K562 (cell line): Measurements from ENCODE around the gene DUXB. TPM values are rescaled to one million over a fixed set of nuclear protein-coding genes. Genes with fewer than 3 reads are reported as not detected.

Experiments used
- ATAC-seq: fragments of 200-7000 bp; cut with Tn5 transposase; 3 replicates; pipeline ENCODE4 v1.9.1; 2020; ENCODE audit warnings: moderate library complexity
- BruUV-seq: library from RNA; stranded (reverse); fragments of 400-500 nt; replicated peaks from 2 replicates; lab custom pipeline; 2021; lab: Mats Ljungman, UMichigan
- CTCF ChIA-PET: fragments of 300-600 bp; formaldehyde crosslinking; extraction: SDS; loops from one replicate; lab custom pipeline; 2021; ENCODE audit warnings: low intra/inter-chr PET ratio; lab: Yijun Ruan, JAX
- POLR2A ChIA-PET: fragments of 300-600, 350-650 bp; sonication (Branson Sonifier 250); formaldehyde crosslinking; extraction: SDS; loops from one replicate; lab custom pipeline; 2021; ENCODE audit warnings: antibody characterized with exemption, inconsistent platforms; lab: Yijun Ruan, JAX
- DNase-seq, 4 experiments: peaks; one replicate each; pipeline versions ENCODE4 v3.0.0 to v3.0.0-alpha.2; 2011 to 2018; ENCODE audit warnings: low spot score in 3 of 4, mixed read lengths in 3 of 4; ENCODE audit errors: extremely low read depth in 1 of 4
- FAIRE-seq: peaks from 2 replicates; lab custom pipeline; 2011; peaks lifted over from hg19 to GRCh38; lab: Jason Lieb, UNC
- H2AFZ ChIP-seq: 2 replicates; pipeline ENCODE4 v1.6.0; 2011; ENCODE audit warnings: low read depth, low read length, control low read depth, inconsistent platforms
- H3K27ac ChIP-seq: fragments of 200-600 bp; 3 replicates; pipeline ENCODE4 v1.8.0; 2011; ENCODE audit warnings: low read depth, mild to moderate bottlenecking, control low read depth, inconsistent platforms, low read length, moderate library complexity, mixed read lengths; ENCODE audit errors: extremely low read depth
- H3K27me3 ChIP-seq, 2 experiments: fragments of 300-600 bp in 1 of 2; 2 replicates in 1 of 2; 3 replicates in 1 of 2; pipeline versions ENCODE4 v1.6.0 to v1.8.0; 2011; ENCODE audit warnings: inconsistent platforms in 2 of 2, low read length in 2 of 2, mild to moderate bottlenecking in 1 of 2, mixed read lengths in 1 of 2, moderate library complexity in 1 of 2; ENCODE audit not compliant: control insufficient read depth in 2 of 2, insufficient read depth in 2 of 2
- H3K36me3 ChIP-seq: fragments of 300-600 bp; 3 replicates; pipeline ENCODE4 v1.8.0; 2011; ENCODE audit warnings: mild to moderate bottlenecking, low read length, inconsistent platforms; ENCODE audit not compliant: control insufficient read depth, insufficient read depth
- H3K4me1 ChIP-seq, 2 experiments: fragments of 200-600 bp in 1 of 2; replicated peaks in 1 of 2; 2 replicates in 1 of 2; 3 replicates in 1 of 2; pipeline versions ENCODE4 v1.5.1 to v1.8.0; 2011; ENCODE audit warnings: inconsistent platforms in 2 of 2, low read length in 2 of 2, mild to moderate bottlenecking in 1 of 2, mixed read lengths in 1 of 2, moderate library complexity in 1 of 2; ENCODE audit not compliant: control insufficient read depth in 2 of 2, insufficient read depth in 2 of 2
- H3K4me2 ChIP-seq: 2 replicates; pipeline ENCODE4 v1.6.1; 2011; ENCODE audit warnings: low read length, control low read depth, inconsistent platforms, mixed read lengths; ENCODE audit not compliant: insufficient read depth
- H3K4me3 ChIP-seq: fragments of 200-600 bp; sonication (generic), shearing (Covaris generic); 2 replicates; pipeline ENCODE4 v1.5.1; 2016; ENCODE audit warnings: control low read depth, inconsistent platforms
- H3K79me2 ChIP-seq: fragments of 200-600 bp; 3 replicates; pipeline ENCODE4 v1.8.0; 2011; ENCODE audit warnings: low read length, inconsistent platforms; ENCODE audit not compliant: control insufficient read depth, insufficient read depth
- H3K9ac ChIP-seq, 2 experiments: 2 replicates each; pipeline versions ENCODE4 v1.6.0 to v1.6.1; 2011; ENCODE audit warnings: low read depth in 2 of 2, low read length in 2 of 2, control low read depth in 1 of 2, inconsistent platforms in 1 of 2, mild to moderate bottlenecking in 1 of 2, mixed read lengths in 1 of 2; ENCODE audit not compliant: insufficient read depth in 1 of 2
- H3K9me1 ChIP-seq: one replicate; pipeline ENCODE4 v1.6.0; 2011; ENCODE audit warnings: inconsistent platforms, mild to moderate bottlenecking, low read length, moderate library complexity; ENCODE audit not compliant: control insufficient read depth, insufficient read depth
- H3K9me3 ChIP-seq: replicated peaks from 2 replicates; pipeline ENCODE4 v1.5.1; 2011; ENCODE audit warnings: low read depth, low read length, inconsistent platforms; ENCODE audit not compliant: control insufficient read depth, insufficient read depth
- H4K20me1 ChIP-seq: replicated peaks from 2 replicates; pipeline ENCODE4 v1.6.1; 2011; ENCODE audit warnings: low read length, inconsistent platforms, mixed read lengths; ENCODE audit not compliant: control insufficient read depth, insufficient read depth
- ARID2 ChIP-seq: fragments of 450-650 bp; IDR thresholded peaks from 2 replicates; pipeline ENCODE4 v1.6.1; 2017; ENCODE audit warnings: antibody characterized with exemption, mild to moderate bottlenecking
- CHD1 ChIP-seq: fragments of 200-600 bp; sonication (generic); IDR thresholded peaks from one replicate; pipeline ENCODE4 v1.6.1; 2012; ENCODE audit warnings: mild to moderate bottlenecking, moderate library complexity, low read length, inconsistent platforms
- FOXA1 ChIP-seq: fragments of 450-650 bp; IDR thresholded peaks from 2 replicates; pipeline ENCODE4 v1.6.1; 2016; ENCODE audit warnings: mild to moderate bottlenecking, borderline replicate concordance
- KAT7 ChIP-seq: sonication (generic); formaldehyde crosslinking; IDR thresholded peaks from 2 replicates; pipeline ENCODE4 v1.8.0; 2022; ENCODE audit warnings: missing genetic modification reagents, mild to moderate bottlenecking, borderline replicate concordance
- MECOM ChIP-seq: fragments of 250-450 bp; sonication (Bioruptor Pico); IDR thresholded peaks from 2 replicates; pipeline ENCODE4 v1.8.0; 2022; ENCODE audit warnings: inconsistent platforms
- NEUROD1 ChIP-seq: fragments of 150-350 bp; IDR thresholded peaks from 2 replicates; pipeline ENCODE4 v1.6.1; 2014; ENCODE audit warnings: borderline replicate concordance, low read length, low read depth; ENCODE audit not compliant: partially characterized antibody
- PML ChIP-seq: IDR thresholded peaks from 2 replicates; pipeline ENCODE4 v1.6.1; 2012; ENCODE audit warnings: low read length, inconsistent platforms
- PYGO2 ChIP-seq: fragments of 450-650 bp; IDR thresholded peaks from 2 replicates; pipeline ENCODE4 v1.6.1; 2016; ENCODE audit warnings: mild to moderate bottlenecking, missing genetic modification characterization, moderate library complexity, missing compliant biosample characterization
- RBM34 ChIP-seq: fragments of 200-400 bp; formaldehyde crosslinking; IDR thresholded peaks from 2 replicates; pipeline ENCODE4 v1.6.1; 2018; ENCODE audit warnings: low read length, borderline replicate concordance; ENCODE audit not compliant: insufficient read depth
- ZNF436 ChIP-seq: fragments of 250-450, 450-650 bp; sonication (Bioruptor Pico); formaldehyde crosslinking; IDR thresholded peaks from 2 replicates; pipeline ENCODE4 v1.7.0; 2020; ENCODE audit warnings: mild to moderate bottlenecking
- ZNF785 ChIP-seq: fragments of 250-450 bp; sonication (Bioruptor Pico); IDR thresholded peaks from 2 replicates; pipeline ENCODE4 v1.4.0; 2020; ENCODE audit warnings: mild to moderate bottlenecking
- WGBS: fragments of 100-300 bp; shearing (Covaris generic); methylation state at CpG from one replicate; pipeline ENCODE4 v1.1.6; 2016; ENCODE audit warnings: low coverage, mixed read lengths; ENCODE audit not compliant: insufficient coverage; ENCODE audit errors: missing lambda C conversion rate; 5-methylcytosine and 5-hydroxymethylcytosine counted together
- in situ Hi-C: fragments of 300-500 bp; cut with MboI; formaldehyde crosslinking; loops from 4 replicates; pipeline ENCODE4 v1.15.0; 2018; ENCODE audit warnings: inconsistent platforms, mixed read lengths
- intact Hi-C: fragments of 100-400 bp; cut with micrococcal nuclease; formaldehyde crosslinking; loops from 2 replicates; pipeline ENCODE4 v1.14.2; 2022
- polyA plus RNA-seq, 8 experiments: library from polyadenylated mRNA; depleted of rRNA in 4 of 8; stranded (reverse) in 5 of 8; unstranded in 3 of 8; fragments of >200 nt; fragmentation: Nextera tagmentation in 2 of 8; fragmentation: Illumina TruSeq in 1 of 8; extraction: Ambion mirVana in 2 of 8; extraction: Trizol in 1 of 8; gene quantifications; 2 replicates each; pipeline versions ENCODE4 v1.2.1 to v1.2.3, GENCODE V29; 2011 to 2014; ENCODE audit warnings: inconsistent platforms in 1 of 8, missing spikeins in 1 of 8
- total RNA-seq, 7 experiments: library from RNA; depleted of rRNA in 6 of 7; stranded (reverse); fragments of >200 nt in 6 of 7; fragmentation: Illumina TruSeq in 2 of 7; extraction: Trizol in 2 of 7; gene quantifications; 2 replicates each; pipeline versions ENCODE4 v1.2.1 to v1.2.3, GENCODE V29; 2011 to 2021; ENCODE audit warnings: low replicate concordance in 1 of 7
- TF ChIP-seq, protein P1 (sequence below): fragments of 250-450 bp; sonication (Bioruptor Pico); IDR thresholded peaks from 2 replicates; pipeline ENCODE4 v1.5.0; 2021; ENCODE audit warnings: mild to moderate bottlenecking, moderate library complexity
- TF ChIP-seq, protein P2 (sequence below): conservative IDR thresholded peaks from 2 replicates; pipeline ENCODE4 v1.6.1; 2011; ENCODE audit warnings: low read depth, mild to moderate bottlenecking, low read length; ENCODE audit not compliant: control insufficient read depth
- TF ChIP-seq, protein P3 (sequence below): fragments of 450-650 bp; IDR thresholded peaks from 2 replicates; pipeline ENCODE4 v1.6.1; 2016; ENCODE audit warnings: borderline replicate concordance

DUXB gene
- total and polyA plus RNA-seq, 9 of the 15 experiments (the other 6 are each of a cell fraction or from before 2014, with no cell fraction given) = not detected

DNA sequence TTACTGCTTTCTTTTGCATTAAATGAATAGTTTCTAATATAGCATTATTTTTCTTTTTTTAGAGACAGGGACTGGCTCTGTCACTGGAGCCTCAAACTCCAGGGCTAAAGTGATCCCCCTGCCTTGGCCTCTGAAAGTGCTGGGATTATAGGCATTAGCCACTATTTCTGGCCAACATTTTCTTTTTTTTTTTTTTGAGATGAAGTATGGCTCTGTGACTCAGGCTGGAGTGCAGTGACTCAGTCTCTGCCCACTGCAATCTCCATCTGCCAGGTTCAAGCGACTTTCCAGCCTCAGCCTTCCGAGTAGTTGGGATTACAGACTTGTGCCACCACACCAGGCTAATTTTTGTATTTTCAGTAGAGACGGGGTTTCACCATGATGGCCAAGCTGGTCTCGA lies 2.0 kb upstream of the DUXB start:
- WGBS = 49% methylated on average over 4 of the region's 4 CpGs
- CTCF ChIA-PET = no interaction called here
- Histone ChIP-seq H4K20me1 (no peaks in the 10 kb centered on the region), H3K36me3 (no peaks in the 10 kb centered on the region), H3K9me3 (no peaks in the 10 kb centered on the region), H3K9ac (no peak overlapping the region), H3K79me2 (no peaks in the 10 kb centered on the region), H3K27me3 (peaks cover 0 to 2% of the 10 kb centered on the region in 2 experiments; a peak in 2 of 5 replicates), H3K9me1 (no peaks in the 10 kb centered on the region), H2AFZ (no peak overlapping the region), H3K4me1 (peaks cover 3 to 7% of the 10 kb centered on the region in 2 experiments; a peak in 3 of 5 replicates), H3K27ac (no peak overlapping the region), H3K4me2 (no peak overlapping the region), H3K4me3 (no peak overlapping the region)
- ATAC-seq (no peak), FAIRE-seq (no peak), DNase-seq (no peak)
- POLR2A ChIA-PET = no interaction called here
- in situ Hi-C loops = no loop called here
- intact Hi-C loops = no loop called here
- BruUV-seq = no TSS peak
- TF ChIP-seq, protein P1, sequence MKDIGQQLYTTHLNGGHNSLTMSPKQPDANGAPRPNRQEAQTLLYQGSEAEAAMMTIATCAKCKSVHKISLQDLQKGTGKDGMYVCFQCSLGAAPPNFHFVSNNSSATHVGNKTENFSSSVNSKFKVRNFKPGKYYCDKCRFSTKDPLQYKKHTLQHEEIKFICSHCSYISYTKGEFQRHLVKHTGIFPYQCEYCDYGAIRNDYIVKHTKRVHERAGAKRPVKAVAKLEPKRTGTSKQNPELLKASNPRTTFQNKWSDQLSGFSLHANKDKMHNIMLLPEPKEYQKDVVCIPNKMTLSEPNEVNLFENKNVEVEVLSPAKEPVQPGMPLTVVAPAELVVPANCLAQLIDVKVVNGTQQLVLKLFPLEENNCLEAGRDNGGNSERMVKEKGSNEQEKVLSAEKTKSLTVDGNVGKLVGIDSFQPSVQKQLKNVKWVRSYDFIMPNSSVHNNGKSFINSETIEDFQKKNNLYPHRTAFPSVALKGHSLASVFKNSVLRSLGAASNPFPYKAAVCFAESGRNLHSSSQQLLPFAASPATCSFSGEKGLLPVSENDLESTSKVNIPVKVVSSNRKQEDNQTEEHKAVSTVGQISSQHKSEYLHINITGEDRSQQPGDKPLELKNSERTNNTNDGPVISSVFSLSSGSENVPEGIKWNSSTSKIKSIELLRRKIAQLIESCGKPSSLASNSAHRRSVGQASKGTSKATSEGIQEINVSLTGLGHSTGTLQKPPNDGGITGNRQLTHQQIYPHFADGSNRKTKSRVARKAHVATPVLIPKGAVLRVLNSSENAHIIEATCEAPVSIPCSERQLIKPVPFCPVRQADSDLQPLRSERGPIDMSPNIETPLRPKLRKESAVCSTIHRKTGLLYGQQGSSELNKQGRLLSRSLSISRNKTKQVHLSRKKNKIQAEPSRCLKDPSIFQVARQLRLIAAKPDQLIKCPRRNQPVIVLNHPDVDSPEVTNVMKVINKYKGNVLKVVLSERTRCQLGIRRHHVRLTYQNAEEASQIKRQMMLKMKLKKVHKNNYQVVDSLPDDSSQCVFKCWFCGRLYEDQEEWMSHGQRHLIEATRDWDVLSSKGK = no peak
- TF ChIP-seq MECOM (CRISPR knock-in tag) (no peak), ZNF785 (no peak), NEUROD1 (no peak), PML (no peak), FOXA1 (no peak), PYGO2 (tag) (no peak), ARID2 (no peak), RBM34 (no peak), KAT7 (CRISPR knock-in tag) (no peak), ZNF436 (CRISPR knock-in tag) (no peak), CHD1 (no peak)
- TF ChIP-seq, protein P2, sequence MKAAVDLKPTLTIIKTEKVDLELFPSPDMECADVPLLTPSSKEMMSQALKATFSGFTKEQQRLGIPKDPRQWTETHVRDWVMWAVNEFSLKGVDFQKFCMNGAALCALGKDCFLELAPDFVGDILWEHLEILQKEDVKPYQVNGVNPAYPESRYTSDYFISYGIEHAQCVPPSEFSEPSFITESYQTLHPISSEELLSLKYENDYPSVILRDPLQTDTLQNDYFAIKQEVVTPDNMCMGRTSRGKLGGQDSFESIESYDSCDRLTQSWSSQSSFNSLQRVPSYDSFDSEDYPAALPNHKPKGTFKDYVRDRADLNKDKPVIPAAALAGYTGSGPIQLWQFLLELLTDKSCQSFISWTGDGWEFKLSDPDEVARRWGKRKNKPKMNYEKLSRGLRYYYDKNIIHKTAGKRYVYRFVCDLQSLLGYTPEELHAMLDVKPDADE = no peak
- TF ChIP-seq, protein P3, sequence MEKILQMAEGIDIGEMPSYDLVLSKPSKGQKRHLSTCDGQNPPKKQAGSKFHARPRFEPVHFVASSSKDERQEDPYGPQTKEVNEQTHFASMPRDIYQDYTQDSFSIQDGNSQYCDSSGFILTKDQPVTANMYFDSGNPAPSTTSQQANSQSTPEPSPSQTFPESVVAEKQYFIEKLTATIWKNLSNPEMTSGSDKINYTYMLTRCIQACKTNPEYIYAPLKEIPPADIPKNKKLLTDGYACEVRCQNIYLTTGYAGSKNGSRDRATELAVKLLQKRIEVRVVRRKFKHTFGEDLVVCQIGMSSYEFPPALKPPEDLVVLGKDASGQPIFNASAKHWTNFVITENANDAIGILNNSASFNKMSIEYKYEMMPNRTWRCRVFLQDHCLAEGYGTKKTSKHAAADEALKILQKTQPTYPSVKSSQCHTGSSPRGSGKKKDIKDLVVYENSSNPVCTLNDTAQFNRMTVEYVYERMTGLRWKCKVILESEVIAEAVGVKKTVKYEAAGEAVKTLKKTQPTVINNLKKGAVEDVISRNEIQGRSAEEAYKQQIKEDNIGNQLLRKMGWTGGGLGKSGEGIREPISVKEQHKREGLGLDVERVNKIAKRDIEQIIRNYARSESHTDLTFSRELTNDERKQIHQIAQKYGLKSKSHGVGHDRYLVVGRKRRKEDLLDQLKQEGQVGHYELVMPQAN = no peak
